HG03064 (cell line): Measurements from ENCODE around the gene IRF7.

Experiments
- ATAC-seq: cut with Tn5 transposase; IDR thresholded peaks from one replicate; pipeline ENCODE4 v1.9.1; 2021; ENCODE audit warnings: low read depth; ENCODE audit not compliant: unreplicated experiment

The IRF7 gene

GRCh38 chr11:641806-642370 is 26.1 kb upstream of the IRF7 start:
- no peak for ATAC-seq

- ATAC-seq, result no peak
Measured at GRCh38 chr11:640021-640706, 24.4 kb upstream of the IRF7 start.

GRCh38 chr11:639332-639955 is 23.7 kb upstream of the IRF7 start:
- ATAC-seq, result no peak

GRCh38 chr11:638631-639331 is 23.0 kb upstream of the IRF7 start:
- ATAC-seq, result no peak

GRCh38 chr11:637593-638521 is 22.1 kb upstream of the IRF7 start:
- ATAC-seq, result no peak

- ATAC-seq, result no peak
Measured at GRCh38 chr11:637333-637592, 21.5 kb upstream of the IRF7 start.

GRCh38 chr11:636511-637332 is 21.0 kb upstream of the IRF7 start, which contains the start of gene DRD4:
Gene DRD4, plus strand, starts transcription at chr11:637269. Its CDS starts 36 bp downstream, at chr11:637305.
- ATAC-seq, result no peak

GRCh38 chr11:635945-636510 is 20.3 kb upstream of the IRF7 start:
- ATAC-seq, result no peak

- ATAC-seq, result no peak
Measured at GRCh38 chr11:630871-631270, 15.1 kb upstream of the IRF7 start.

GRCh38 chr11:629237-629583 is 13.5 kb upstream of the IRF7 start:
- ATAC-seq, result no peak

GRCh38 chr11:628056-628455 is 12.3 kb upstream of the IRF7 start:
- no peak for ATAC-seq

- no peak for ATAC-seq
Measured at GRCh38 chr11:627308-627576, 11.5 kb upstream of the IRF7 start.

- ATAC-seq, result no peak
Measured at GRCh38 chr11:626475-627307, 10.9 kb upstream of the IRF7 start, which contains the start of gene SCT. Gene SCT, minus strand, starts transcription at chr11:627181. Its CDS starts 38 bp downstream, at chr11:627143.

GRCh38 chr11:625636-626268 is 10.0 kb upstream of the IRF7 start:
- ATAC-seq, result no peak

- ATAC-seq, result no peak
Measured at GRCh38 chr11:624705-625635, 9.2 kb upstream of the IRF7 start, which contains the start of gene CDHR5. Gene CDHR5, minus strand, starts transcription at chr11:624955. Its CDS starts 53 bp downstream, at chr11:624902.

- ATAC-seq, result no peak
Measured at GRCh38 chr11:623999-624704, 8.4 kb upstream of the IRF7 start.
